Endometrium (tissue), 2 donors: ENCODE results near the gene SAPCD2.
"Not testable (repeated sequence)": the region's sequence is repeated elsewhere in the genome, so short reads cannot be mapped to it uniquely, and the experiment has no call there.

ENCODE experiments used
- FAIRE-seq: peaks from 2 replicates; lab custom pipeline; 2012; peaks lifted over from hg19 to GRCh38; lab: Jason Lieb, UNC
- donor health status: control.
- donor health status: control.

SAPCD2 gene

GRCh38 chr9:137046088-137046787 lies 24.1 kb downstream of the SAPCD2 start, which contains the start of gene NPDC1:
Gene NPDC1 (minus strand): TSS chr9:137046177. CDS start chr9:137045989, 188 bp downstream.
- no peak for FAIRE-seq

DNA sequence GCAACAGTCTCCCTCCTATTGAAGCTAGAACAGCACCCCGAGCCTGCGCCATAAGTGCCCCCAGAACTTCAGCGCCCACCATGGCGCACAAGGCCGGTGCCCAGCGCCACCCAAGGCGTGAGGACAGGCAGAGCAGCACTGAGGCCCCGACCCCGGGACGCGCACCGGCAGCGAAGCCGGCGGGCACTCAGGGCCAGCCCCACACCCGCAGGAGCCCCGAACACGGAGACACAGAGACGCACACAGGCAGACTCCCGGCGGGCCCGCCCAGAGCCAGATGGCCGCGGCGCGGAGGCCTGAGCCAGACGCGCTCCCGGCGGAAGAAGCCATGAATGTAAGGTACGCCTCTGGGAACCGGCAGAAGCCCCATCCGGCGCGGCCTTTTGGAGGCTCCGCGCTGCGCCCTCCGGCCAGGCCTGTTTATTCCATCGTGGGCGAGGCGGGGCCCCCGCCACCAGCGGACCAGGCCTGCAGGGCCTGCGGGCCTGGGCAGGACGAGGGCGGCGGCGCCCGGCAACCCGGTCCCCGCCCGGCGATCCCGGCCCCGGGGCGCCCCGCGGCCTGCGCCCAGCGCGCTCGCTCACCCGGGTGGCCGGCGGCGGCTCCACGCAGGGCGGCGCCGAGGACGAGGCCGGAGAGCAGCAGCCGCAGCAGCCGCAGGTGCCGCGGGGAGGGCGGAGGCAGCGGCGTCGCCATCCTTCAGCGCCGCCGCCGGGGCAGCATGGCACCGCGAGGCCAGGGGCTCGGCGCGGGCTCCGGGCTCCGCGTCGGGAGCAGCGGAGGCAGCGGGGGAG lies 24.9 kb downstream of the SAPCD2 start:
- no peak for FAIRE-seq

GRCh38 chr9:137044502-137045177 lies 25.7 kb downstream of the SAPCD2 start:
- FAIRE-seq = no peak

GRCh38 chr9:137044037-137044436 lies 26.3 kb downstream of the SAPCD2 start:
- FAIRE-seq = no peak

DNA sequence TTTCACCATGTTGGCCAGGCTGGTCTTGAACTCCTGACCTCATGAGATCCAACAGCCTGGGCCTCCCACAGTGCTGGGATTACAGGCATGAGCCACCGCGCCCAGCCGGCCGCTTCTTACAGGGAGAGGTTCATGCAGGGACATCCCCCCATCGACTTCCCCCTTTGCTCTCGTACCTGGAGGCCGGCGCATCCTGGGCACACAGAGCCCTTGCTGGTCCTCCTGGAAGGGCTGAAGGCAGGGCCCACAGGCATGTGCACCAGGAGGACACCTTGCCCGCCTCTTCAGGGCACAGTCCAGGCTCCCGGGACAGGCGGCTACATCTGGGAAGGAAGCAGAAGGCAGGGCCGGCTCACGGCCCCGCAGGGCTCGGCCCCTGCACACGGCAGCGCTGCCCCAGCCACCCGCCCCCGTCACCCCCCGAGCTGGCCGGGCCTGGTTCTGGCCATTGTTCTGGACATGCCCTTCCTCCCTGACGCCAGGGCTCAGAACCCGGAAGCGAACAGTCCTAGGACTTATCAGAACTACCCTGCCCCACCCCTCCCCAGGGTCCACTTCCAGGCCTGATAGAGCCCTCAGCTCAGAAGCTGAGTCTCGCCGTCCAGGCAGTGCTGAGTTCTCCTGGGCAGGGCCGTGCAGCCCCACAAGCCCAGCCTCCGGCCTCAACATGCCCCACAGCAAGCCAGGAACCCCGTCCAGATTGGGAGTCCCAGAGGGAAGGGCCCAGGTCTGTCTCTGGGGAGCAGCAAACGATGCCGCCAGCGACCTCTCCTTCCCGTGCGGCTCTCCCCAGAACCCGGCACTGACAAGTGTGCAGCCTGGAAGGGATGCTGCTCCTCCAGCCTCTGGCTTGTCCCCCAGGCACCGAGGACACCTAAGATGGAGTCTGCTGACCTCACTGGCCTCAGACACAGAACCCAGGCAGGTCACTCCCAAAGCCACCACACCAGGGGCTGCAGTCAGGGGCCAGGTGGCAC lies 27.3 kb downstream of the SAPCD2 start:
- FAIRE-seq = no peak

DNA sequence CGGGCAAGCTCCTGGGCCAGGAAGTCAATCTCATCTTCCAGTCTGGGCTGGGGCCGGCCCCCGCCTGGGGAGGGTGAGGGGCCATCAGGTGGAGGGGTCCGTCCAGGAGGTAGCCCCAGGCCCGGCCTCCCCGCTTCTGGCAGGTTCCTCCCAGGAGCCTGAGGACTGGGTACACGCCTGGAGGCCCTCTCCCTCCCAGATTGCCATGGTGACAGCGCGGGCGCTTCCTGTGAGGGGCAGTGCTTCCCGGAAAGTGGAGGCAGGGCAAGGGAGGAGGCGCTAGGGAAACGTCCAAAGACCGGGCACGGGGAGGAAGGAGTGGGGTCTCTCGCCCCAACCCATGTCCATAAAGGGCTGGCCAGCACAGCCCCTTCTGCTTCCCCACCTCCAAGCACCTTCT lies 29.2 kb downstream of the SAPCD2 start:
- no peak for FAIRE-seq

DNA sequence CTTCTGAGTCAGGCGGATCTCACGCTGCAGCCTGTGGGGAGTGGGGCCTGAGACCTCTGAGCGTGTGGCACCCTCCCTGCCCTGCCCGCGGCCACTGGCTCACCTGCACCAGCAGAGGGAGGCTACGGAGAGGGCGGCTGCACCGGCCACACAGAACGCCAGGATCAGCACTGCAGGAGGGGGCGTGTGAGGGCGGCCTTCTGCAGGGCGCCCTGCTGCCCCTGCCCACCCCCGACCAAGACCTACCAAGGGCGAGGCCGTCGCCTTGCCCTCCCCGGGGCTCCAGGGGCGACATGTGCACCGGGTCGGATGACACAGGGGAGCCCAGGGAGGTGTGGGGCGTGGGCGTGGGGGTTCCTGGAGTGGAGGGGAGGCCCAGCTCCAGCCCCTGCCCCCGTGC lies 29.8 kb downstream of the SAPCD2 start:
- no peak for FAIRE-seq

- FAIRE-seq = no peak
Observed at GRCh38 chr9:137039611-137040366, 30.6 kb downstream of the SAPCD2 start.

DNA sequence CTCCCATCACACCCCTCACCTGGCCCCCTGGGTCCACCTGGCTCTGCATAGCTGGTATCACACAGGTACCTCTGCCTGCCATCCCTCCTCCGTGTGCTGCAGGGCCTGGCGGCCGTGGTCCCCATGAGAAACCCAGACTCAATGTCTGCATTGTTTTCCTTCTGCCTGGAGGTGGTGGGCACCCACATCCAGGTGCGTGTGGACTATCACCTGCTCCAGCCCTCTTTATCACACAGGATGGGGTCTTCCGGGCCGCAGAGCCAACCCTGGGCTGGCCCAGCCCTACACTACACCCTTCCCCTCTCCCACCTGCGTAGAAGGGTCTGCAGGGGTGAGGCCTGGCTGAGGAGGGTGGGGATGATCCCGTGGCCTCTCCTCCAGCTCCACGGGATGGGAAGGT lies 31.4 kb downstream of the SAPCD2 start:
- no peak for FAIRE-seq

- no peak for FAIRE-seq
Observed at GRCh38 chr9:137037483-137037882, 32.9 kb downstream of the SAPCD2 start.

DNA sequence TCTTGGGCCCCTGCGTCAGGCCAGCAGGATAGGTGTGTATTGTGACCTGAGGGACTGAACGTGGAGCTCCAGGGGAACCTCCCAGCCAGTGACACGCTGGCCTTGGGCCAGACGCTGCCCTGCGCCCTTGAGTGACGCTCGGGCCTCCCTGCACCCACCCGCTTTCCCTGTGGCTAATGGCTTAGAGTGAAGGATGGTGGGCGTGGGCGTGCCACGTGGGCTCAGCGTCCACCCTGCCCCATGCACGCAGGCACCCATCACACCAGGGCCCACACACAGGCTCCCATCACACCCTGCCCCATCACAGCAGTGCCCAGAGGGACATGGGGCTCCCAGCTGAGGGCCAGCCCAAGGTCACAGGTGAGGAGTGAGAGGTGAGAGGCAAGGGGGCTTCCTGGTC lies 33.3 kb downstream of the SAPCD2 start:
- FAIRE-seq = no peak

DNA sequence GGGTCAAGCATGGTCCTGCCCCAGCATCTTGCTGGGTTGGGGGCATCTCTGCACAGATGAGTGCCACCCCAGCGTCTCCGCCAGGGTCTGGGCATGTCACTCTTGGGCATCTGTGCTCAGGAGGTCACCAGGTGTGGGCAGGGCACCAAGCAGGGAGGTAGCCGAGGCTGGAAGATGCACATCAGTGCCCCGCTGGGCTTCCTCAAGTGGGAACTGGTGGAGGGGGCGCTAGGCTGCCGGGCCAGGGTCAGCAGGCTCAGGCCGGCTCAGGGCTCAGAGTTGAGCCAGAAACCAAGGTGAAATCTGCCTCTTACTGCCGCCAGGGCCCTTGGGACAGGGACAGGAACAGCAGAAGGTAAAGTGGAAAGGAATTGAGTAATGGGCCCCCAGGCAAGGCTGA lies 34.4 kb downstream of the SAPCD2 start:
- no peak for FAIRE-seq

GRCh38 chr9:137035507-137035834 lies 34.9 kb downstream of the SAPCD2 start:
- no peak for FAIRE-seq

GRCh38 chr9:137034709-137035506 lies 35.4 kb downstream of the SAPCD2 start:
- FAIRE-seq = no peak

GRCh38 chr9:137034039-137034708 lies 36.2 kb downstream of the SAPCD2 start:
- FAIRE-seq = no peak

DNA sequence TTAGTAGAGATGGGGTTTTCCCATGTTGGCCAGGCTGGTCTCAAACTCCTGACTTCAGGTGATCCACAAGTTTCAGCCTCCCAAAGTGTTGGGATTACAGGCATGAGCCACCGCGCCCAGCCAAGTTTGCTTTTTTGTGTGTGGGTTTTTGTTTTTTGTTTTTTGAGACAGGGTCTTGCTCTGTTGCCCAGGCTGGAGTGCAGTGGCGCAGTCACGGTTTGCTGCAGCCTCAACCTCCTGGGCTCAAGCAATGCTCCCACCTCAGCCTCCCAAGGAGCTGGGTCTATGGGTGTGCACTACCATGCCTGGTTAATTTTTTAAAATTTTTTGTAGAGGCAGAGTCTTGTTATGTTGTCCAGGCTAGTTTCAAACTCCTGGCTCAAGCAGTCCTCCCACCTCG lies 36.9 kb downstream of the SAPCD2 start:
- FAIRE-seq = not testable (repeated sequence)

DNA sequence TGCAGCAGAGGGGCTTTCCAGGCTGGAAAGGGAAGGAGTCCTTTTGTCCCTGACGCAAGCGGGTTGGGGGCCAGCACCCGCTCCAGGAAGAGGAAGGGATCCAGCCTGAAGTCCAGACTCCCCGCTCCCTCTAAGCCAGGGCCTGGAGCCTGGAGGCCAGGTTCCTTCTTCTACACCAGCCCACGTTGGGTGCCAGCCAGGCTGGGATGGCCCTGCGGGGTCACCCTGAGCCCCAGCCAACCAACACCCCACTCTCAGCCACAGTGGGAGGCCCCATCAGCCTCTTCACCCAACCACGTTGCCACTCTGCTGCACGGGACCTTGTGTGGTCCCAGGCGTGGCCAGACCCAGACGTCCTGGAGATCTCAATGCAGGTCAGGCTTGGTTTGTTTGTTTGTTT lies 37.5 kb downstream of the SAPCD2 start:
- no peak for FAIRE-seq

DNA sequence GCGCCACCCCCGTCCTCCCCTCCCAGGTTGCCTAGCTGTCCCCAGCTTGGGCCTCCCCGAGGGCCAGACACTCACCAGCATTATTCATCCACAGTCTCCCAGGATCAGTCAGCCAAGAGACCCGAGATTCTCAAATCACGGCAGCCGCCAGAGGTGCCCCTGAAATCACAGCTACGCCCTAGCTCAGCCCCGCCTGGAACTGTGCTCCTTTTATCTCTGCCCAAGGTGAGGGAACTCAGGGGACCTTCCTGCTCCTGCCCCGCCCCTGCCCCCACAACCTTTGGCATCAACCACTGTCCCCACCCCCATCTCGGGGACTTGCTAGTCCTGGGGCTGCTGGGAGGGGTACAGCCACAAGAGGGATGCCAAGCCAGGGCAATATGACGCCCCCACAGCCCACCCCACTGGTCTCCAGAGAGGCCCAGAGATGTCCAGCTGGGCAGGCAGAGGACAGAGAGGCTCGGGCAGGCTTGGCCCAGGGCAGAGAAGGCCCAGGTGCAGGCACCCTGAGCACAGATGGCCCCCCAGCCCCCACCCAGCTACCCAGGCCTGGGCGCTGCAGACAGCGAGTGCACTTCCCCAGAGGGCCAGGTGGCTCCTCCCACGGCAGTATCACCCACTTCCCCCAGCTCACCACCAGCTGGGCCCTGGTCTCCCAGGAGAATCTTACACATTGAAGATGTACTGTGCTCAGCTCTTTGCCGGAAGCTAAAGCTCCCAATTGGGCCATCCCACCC lies 38.3 kb downstream of the SAPCD2 start, which contains the start of gene FUT7:
Gene FUT7 (minus strand): TSS at position 185 of the 737 bp plus-strand sequence. CDS start 97 bp downstream, at position 88.
- no peak for FAIRE-seq
